Stimulated activated CD4-positive, alpha-beta T cell treated with anti-CD3 and anti-CD28 coated beads, Interleukin-4, amount 100 ng/mL, for 48 hours (primary cell): ENCODE results near the gene SPDYE16.
A peak's percentile ranks its signal among the peaks of the same experiment; 100 is the strongest.
"Not testable (repeated sequence)": the region's sequence is repeated elsewhere in the genome, so short reads cannot be mapped to it uniquely, and the experiment has no call there.

Source experiments
- DNase-seq, 2 donors: peaks; one replicate each; pipeline ENCODE4 v3.0.0-alpha.2; 2020; ENCODE audit warnings: low read depth in 2 of 2

SPDYE16 gene

DNA sequence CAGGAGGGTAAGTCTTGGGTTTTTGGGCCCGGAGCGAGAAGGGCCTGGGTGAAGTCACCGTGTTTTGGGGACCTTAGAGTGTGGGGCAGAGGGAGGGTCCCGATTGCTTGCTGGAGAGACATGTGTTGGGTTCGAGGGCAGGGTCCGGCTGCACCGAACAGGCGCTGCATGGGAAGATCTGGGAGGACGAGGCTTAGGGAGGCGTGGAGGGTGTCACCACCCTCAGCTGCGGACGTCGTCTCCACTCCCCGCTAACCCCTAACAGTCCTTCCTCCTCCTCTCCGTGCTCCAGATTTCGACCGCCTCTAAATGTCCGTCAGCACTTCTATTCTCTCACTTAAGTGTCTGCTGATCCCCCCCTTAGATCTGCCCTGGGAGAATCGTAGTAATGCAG, 6.8 kb upstream of the SPDYE16 start:
- DNase-seq, result not testable (repeated sequence)

DNA sequence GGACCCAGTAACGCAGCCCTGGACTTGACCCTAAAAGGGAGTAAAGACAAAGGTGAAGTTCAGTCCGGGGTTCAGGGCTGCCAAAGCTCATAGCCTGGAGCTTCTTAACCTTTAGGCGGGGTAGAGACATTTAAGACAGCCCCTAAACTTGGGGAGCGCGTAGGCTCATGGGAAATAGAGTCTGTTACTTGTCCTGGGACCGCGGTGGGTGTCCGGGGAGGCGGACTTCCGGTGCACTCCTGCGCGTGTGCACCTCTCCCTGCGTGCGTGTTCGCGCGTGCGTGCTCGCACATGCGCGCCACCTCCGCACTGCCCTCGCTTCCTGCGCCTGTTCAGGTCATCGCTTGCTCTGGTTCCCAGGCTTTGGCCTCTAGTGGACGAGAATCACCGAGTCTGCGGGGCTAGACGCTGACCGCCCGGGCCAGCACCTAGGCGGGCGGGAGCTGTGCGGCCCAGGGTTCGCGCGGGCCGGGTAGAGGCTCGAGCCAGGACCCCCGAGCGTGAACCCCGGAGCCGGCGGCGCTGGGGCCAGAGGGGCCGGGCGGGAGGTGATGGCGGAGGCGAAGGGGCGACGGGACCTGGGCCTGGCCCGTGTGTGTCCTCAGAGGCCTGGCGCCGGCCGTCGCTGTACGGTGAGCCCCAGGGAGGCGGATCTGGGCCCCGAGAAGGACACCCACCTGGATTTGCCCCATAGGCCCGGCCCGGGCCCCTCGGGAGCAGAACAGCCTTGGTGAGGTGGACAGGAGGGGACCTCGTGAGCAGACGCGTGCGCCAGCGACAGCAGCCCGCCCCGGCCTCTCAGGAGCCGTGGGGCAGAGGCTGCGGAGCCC, 6.1 kb upstream of the SPDYE16 start:
- peak; percentile 70 to 89 for DNase-seq

DNA sequence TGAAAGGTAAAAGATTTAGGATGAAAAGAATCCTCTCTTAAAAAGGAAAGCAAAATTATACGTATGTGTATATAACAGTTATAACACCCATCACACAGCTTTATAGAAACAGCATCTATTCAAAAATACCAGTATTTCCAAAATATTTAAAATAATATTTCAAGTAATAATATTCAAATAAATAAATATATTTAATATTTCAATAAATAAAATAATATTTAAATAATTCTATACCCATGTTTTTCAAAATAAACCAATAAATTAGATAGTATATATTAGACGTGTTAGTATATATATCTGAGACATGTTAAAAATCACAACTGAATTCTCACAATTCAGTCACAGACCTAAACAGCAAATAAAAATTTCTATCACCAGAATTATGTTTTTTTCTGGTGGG, 11.5 kb downstream of the SPDYE16 start:
- not testable (repeated sequence) for DNase-seq

DNA sequence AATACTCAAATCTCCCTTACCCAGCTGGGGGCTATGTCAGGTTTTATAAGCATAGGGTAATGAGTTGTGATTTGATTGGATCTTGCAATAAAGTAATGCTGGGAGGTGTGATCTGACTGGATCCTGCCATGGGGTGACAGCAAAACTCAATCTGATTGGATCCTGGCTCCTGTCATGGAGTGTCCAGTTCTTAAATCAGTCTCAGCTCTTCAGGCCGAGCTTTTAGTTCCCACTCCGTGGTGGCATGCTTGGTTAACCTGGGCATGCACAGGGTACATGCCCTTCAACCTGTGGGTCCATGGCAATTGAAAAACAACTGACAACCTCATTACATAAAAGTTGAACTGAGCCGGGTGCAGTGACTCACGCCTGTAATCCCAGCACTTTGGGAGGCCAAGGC, 16.9 kb downstream of the SPDYE16 start:
- DNase-seq, result not testable (repeated sequence)

DNA sequence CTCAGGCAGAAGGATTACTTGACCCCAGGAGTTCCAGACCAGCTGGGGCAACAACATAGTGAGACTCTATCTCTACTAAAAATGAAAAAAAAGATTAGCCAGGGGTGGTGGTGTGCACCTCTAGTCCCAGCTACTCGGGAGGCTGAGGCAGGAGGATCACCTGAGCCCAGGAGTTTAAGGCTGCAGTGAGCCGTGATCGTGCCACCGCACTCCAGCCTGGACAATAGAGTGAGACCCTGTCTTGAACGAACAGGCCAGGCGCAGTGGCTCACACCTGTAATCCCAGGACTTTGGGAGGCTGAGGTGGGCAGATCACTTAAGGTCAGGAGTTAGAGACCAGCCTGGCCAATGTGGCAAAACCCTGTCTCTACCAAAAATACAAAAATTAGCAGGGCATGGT, 26.2 kb downstream of the SPDYE16 start:
- not testable (repeated sequence) for DNase-seq

DNA sequence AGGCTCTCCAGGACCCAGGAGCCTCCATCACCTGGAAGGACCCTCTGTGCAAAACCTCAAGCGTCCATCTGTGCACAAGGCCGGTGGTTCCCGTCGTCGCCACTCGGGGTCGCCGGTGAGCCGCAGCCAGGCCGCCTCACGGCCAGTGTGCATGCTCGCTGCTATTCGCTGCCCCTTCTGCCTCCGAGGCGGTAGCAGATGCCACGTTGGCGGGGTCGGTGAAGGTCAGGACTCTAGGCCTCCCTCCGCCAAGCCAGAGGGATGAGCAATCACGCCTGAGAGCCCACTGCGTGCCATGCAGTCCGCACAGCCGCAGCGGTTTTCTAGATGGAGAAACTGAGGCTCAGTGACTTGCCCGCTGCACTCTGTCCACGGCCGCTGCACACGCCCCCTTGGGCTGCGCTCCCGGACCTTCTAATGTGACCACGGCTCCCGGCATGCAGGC, 27.1 kb downstream of the SPDYE16 start:
- DNase-seq, result peak in 1 of 2 donors; percentile 24

DNA sequence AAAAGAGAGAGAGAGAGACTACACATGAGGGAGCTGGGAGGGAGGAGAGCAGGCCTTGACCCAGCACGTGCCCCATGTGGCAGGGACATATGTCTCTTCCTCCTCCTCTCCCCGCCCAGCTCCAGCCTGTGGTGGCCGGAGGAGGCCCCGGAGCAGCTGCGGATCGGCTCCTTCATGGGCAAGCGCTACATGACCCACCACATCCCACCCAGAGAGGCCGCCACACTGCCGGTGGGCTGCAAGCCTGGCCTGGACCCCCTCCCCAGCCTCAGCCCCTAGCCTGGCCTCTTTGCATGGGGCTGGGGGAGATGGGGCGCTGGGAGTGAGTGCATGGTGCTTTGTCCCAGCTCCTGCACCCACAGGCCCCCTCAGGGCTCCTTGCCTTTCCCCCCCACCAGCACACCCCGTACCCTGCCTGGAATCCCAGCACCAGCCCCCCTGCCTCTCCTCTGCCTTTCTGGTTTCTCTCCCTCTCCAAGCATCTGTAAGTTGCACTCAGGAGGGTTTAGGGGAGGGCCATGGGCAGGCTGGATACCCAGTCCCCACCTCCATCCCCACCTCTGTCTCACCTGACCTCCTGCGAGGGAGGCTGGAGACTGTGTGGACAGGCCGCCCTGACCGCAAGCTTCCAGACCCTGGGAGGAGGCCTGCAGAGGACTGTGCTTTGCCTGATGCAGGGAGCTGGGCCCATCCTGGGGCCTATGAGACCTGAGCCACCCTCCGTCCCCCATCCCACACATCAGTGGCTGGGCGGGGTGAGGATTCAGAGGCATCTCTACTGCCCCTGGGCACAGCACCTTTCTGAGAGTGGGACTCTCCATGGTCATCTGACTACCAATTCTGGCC, 27.9 kb downstream of the SPDYE16 start:
- DNase-seq, result no peak

DNA sequence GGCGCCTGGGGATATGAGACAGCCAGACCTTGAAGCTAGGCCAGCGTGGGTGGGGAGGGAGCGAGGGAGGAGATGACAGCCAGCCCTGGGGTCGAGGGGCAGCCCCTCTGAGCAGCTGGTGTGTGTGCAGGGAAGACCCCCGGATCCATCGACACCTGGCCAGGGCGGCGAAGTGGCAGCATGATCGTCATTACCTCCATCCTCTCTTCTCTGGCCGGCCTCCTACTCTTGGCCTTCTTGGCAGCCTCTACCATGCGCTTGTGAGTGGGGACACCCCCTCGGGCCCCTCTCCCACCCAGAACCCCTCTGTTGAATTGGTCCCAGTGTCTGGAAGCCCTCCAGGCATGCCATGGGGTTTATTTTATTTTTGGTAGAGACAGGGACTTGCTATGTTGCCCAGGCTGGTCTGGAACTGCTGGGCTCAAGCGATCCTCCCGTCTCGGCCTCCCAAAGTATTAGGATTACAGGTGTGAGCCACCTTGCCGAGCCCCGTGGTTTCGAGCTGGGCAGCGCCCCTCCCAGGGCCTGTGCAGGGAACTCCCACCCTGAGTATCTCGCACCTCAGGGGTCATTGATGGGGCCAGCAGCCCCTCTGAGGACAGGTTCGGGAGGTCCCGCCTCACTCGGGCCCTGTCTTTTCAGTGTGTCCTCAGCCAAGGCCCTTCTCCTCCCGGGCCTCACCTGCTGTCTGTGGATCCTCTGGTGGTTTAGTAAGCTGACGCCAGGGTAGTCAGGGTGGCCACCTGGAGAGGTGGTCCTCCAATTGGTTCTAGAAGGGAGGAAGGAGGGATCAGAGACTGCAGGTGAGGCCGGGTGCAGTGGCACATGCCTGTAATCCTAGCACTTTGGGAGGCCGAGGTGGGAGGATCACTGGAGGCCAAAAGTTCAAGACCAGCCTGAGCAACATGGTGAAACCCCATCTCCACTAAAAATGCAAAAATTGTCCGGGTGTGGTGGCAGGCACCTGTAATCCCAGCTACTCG, 29.0 kb downstream of the SPDYE16 start:
- no peak for DNase-seq

DNA sequence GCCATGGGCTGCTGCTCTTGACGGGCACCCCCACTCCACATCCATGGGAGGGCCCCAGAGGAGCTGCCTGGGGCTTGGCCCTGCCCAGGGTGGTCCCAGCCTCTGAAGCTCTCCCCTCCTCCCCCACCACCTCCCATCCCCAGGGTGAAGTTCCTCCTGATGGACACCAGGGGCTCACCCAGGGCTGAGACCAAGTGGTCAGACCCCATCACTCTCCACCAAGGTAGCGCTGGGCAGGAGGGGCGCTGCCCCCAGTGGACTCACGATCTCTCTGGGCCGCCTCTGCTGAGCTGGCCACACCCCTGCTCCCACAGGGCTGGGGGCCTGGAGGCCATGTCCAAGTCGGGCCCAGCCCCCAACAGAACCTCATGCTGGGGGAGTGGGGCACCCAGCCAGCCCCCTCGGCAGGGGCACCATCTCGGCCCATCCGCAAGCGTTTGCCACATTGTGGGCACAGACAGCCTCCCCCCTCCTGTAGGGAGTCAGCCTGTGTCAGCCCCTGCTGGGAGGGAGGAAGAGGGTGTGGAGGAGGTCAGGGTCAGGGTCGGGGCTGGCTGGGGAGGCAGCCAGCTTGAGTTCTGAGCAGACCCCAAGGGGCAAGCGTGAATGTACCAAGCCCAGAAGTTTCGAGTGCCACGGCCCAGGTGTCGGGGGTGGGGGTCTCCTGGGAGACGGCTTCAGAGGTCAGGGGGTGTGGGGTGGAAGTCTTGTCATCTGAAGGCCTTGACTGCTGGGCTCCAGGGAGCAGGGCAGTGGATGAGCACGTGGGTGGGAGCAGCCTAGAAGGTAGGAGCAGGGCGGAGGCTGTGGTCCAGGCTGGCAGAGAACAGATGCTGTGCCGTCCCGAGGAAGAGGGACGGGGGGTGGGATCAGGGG, 29.9 kb downstream of the SPDYE16 start:
- no peak for DNase-seq

DNA sequence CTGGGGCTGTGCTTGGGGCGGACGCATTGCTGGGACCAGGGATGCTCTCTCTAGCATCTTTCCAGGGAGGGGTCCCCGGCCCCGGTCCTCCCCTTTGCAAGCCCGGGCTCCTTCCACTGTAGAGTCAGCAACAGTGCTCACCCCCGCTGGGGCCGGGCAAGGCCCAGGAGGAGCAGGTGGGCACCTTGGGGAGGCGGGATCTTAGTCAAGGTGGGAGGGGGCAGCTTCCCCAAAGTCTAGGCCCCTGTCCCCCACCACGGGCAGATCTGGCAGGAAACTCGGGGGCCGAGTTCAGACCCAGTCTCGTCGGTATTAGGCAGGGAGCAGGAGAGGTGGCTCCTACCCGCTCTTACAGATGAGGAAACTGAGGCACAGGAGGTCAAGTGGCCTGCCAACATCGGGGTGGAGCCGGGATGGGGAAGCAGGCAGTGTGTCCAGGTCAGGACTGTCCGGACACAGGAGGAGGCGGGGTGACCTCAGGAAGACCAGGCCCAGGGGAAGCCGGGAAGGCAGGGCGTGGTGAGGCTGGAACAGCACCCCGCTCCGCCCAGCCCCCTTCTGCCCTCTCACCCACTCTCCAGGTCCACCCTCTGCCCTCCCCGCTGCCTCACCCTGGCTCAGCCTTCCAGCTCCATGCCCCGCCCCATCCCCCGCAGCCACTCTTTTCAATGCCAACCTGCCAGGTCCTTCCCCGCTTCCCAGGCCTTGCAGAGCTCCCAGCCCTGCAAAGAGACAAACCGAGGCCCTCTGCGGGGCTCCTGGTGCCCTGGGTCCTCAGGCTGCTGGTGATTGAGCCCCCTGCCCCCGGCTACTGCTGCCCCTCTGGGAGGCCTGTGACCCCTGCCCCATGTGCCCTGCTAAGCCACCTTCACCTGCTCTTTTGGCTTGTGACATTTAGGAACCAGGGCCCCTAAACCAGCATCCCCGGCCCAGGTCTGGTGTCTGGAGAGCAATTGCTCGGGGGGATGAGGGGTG, 30.9 kb downstream of the SPDYE16 start:
- not testable (repeated sequence) for DNase-seq

DNA sequence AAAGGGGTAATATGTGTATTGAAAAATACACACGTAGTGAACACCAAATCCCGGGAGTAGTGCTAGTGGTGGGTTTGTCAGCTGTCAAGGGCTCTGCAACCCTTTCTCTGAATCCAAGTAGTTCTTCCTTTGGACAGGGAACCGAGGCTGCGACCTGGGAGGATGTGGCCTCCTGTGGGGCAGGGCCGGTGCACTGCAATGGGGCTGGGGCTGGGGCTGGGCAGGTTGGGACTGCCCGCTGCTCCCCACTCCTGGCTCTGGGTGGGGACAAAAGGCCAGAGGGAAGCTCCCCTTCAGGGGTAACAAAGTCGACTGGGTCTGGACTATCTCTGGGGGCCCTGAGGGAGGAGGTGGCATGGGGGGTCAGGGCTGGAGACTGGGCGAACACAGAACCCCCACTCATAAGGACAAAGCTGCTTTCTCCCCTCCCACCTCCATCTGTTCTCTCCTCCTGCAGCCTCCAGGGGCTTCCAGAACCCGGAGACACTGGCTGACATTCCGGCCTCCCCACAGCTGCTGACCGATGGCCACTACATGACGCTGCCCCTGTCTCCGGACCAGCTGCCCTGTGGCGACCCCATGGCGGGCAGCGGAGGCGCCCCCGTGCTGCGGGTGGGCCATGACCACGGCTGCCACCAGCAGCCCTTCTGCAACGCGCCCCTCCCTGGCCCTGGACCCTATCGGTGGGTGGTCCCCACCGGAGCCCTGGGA, 31.7 kb downstream of the SPDYE16 start:
- DNase-seq, result not testable (repeated sequence)

DNA sequence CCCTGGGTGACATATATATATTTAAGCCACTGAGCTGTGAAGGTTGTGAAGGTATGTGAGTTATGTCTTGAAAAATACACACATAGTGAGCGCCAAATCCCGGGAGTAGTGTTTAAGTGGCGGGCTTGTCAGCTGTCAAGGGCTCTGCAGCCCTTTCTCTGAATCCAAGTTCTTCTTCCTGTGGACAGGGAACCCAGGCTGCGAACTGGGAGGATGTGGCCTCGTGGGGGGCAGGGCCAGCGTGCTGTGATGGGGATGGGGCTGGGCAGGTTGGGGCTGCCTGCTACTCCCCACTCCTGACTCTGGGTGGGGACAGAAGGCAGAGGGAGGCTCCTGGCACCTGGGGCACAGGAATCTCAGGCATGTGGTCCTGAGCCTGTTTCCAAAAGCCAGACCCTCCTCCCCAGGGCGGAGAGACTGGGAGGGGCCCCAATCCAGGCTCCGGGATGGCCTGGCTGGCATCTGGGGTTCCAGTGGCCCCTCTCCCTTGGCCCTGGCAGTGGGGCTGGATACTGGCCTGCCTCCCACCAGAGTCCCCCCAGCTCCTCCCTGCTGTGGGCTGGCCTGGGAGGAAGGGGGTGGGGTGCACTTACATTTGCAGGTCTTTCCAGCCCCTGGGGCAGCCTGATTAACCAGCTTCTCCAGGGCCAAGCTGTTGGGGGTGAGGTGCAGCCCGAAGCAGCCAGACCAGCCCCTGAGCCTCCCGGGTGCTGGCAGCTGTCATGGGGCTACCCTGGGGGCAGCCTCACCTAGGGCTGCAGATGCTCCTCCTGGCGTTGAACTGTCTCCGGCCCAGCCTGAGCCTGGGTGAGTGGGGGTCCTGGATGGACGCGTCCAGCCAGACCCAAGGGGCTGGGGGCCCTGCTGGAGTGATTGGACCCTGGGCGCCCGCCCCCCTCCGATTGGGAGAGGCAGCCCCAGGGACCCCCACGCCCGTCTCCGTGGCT, 32.9 kb downstream of the SPDYE16 start, which contains the start of gene UPK3B:
UPK3B (plus strand) TSS at position 622 of the 947 bp plus-strand sequence; CDS start at position 723, 101 bp downstream.
- DNase-seq, result no peak

DNA sequence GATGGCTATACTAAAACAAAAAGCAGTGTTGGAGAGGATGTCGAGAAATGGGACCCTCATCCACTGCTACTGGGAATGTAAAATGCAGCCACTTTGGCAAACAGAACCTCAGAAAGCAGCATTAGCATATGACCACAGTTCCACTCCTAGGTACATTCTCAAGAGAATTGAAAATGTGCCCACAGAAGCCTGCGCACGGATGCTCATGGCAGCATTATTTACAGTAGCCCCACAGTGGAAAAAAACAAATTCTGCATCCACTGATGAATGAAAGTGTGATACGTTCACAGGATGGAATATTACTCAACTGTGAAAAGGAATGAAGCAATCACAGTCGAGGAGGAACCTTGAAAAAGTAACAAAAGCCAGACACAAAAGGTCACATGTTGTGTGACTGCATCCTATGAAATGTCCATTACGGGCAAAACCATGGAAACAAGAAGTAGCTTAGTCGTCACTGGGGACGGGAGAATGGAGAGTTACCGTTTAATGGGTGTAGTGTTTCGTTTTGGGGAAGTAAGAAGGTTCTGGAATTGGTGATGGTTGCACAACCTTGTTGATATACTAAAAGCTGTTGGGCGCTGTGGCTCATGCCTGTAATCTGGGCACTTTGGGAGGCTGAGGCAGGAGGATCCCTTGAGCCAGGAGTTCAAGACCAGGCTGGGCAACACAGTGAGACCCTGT, 35.2 kb downstream of the SPDYE16 start:
- DNase-seq, result no peak

DNA sequence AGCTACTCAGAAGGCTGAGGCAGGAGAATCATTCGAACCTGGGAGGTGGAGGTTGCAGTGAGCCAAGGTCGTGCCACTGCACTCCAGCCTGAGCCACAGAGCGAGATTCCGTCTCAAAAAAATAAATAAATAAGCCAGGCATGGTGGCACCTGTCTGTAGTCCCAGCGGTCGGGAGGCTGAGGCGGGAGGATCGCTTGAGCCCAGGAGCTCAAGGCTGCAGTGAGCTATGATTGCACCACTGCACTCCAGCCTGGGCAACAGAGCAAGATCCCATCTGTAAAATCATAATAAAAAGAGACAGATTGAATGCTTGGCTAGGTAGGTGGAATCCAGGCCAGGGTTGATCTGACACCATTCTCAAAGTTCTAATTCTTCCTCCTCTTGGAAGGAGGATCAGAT, 36.5 kb downstream of the SPDYE16 start:
- not testable (repeated sequence) for DNase-seq

DNA sequence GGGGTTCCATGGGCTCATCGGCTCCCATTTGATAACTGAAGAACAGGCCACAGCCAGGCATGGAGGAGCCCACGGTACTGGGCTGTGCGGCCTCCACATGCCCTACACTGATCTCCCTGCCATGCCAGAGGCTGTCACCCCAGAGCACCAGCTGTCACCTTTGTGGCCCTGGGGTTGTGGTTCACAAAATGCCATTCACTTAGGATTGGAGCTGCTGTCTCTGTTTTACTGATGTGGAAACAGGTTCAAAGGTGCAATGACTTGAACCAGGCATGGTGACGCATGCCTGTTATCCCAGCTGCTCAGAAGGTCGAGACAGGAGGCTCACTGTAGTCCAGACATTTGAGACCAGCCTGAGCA, 37.0 kb downstream of the SPDYE16 start:
- DNase-seq, result no peak

DNA sequence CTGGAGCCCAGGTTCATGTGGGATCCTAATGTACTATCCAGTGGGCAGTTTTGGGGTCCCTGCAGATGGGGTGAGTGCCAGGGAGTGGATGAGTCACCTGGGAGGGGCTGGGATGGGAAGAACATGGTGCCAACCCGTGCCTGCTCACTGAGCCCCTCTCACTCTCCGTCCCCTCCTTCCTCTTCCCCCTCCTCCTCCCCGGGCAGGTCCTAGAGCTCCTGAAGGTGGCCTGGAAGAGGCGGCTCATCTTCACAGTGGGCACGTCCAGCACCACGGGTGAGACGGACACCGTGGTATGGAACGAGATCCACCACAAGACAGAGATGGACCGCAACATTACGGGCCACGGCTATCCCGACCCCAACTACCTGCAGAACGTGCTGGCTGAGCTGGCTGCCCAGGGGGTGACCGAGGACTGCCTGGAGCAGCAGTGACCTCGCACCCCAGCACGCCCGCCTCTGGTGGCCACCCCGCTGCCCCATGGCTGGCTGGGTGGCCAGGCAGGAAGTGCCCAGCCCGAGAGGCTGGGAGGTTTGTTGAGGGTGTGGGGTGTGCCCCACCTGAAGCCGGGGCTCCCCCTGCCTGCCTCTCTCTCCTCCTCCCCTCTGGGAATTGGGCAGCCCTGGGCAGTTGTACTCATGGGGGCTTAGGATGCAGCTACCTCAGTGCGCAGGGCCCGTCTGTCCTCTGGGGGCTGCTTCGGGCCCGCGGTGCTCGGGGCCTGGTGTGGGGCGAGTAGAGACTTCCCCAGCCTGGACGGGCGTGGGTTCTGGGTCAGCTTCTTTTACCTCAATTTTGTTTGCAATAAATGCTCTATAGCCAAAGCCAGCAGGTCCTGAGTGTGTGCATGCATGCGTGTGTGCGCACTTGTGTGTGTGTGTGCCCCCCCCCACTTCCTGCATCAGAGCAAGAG, 37.7 kb downstream of the SPDYE16 start:
- DNase-seq, result no peak
